ENCODE data around the gene AQP6.

The AQP6 gene

GRCh38 chr12:50019524-50019923 is 46.8 kb downstream of the AQP6 start:
- peaks cover 1% of the 10 kb centered on the region for H3K36me3 ChIP-seq (ENCODE audit: control insufficient read depth, insufficient read depth, low read length)
- no CpG with 5 or more reads among the region's 2 CpGs for WGBS (ENCODE audit: extremely low coverage, insufficient coverage, low lambda C conversion rate)
- no peaks in the 10 kb centered on the region for H3K27me3 ChIP-seq (ENCODE audit: insufficient read depth, low read length, poor library complexity)
- no peak overlapping the region for H2AK5ac ChIP-seq (ENCODE audit: low read length)
- H3K79me2 ChIP-seq (ENCODE audit: control insufficient read depth, insufficient read depth, low read length) = peaks cover 46% of the 10 kb centered on the region
- no peak overlapping the region for H4K5ac ChIP-seq (ENCODE audit: low read length)
- H3K79me1 ChIP-seq (ENCODE audit: low read length) = peaks cover 8% of the 10 kb centered on the region
- no peak overlapping the region for H3K4me3 ChIP-seq (ENCODE audit: low read length)
- H3K4me2 ChIP-seq (ENCODE audit: low read length) = no peak overlapping the region
- H3K27ac ChIP-seq (ENCODE audit: low read depth, low read length) = no peak overlapping the region
- H3K9ac ChIP-seq (ENCODE audit: low read length) = no peak overlapping the region
- no peak for DNase-seq
- no peak overlapping the region for H2BK5ac ChIP-seq (ENCODE audit: low read length)
- H4K8ac ChIP-seq (ENCODE audit: low read depth, low read length) = no peak overlapping the region
- no peak overlapping the region for H3K18ac ChIP-seq (ENCODE audit: low read length)
- H3K23ac ChIP-seq (ENCODE audit: low read length) = no peak overlapping the region
- H2BK120ac ChIP-seq (ENCODE audit: low read depth, low read length) = no peak overlapping the region
- no peak overlapping the region for H3K4ac ChIP-seq (ENCODE audit: low read depth, low read length)
- H2BK15ac ChIP-seq (replicated peaks; ENCODE audit: low read depth) = no peak overlapping the region
- no peak overlapping the region for H3K56ac ChIP-seq (ENCODE audit: low read length)
- H3K4me1 ChIP-seq (ENCODE audit: control insufficient read depth, low read depth, low read length) = no peaks in the 10 kb centered on the region

- Histone ChIP-seq H3K27me3 (ENCODE audit: insufficient read depth, low read length, poor library complexity) (no peaks in the 10 kb centered on the region), H3K4me3 (ENCODE audit: low read length) (no peak overlapping the region), H3K27ac (ENCODE audit: low read depth, low read length) (no peak overlapping the region), H3K56ac (ENCODE audit: low read length) (no peak overlapping the region), H3K79me1 (ENCODE audit: low read length) (peaks cover 10% of the 10 kb centered on the region), H3K18ac (ENCODE audit: low read length) (no peak overlapping the region), H2AK5ac (ENCODE audit: low read length) (no peak overlapping the region), H3K79me2 (ENCODE audit: control insufficient read depth, insufficient read depth, low read length) (peaks cover 50% of the 10 kb centered on the region), H2BK120ac (ENCODE audit: low read depth, low read length) (no peak overlapping the region), H3K4me2 (ENCODE audit: low read length) (no peak overlapping the region), H2BK5ac (ENCODE audit: low read length) (no peak overlapping the region), H4K8ac (ENCODE audit: low read depth, low read length) (no peak overlapping the region), H3K4me1 (ENCODE audit: control insufficient read depth, low read depth, low read length) (no peaks in the 10 kb centered on the region), H3K36me3 (ENCODE audit: control insufficient read depth, insufficient read depth, low read length) (no peaks in the 10 kb centered on the region), H4K5ac (ENCODE audit: low read length) (no peak overlapping the region), H3K4ac (ENCODE audit: low read depth, low read length) (no peak overlapping the region), H3K9ac (ENCODE audit: low read length) (no peak overlapping the region), H3K23ac (ENCODE audit: low read length) (no peak overlapping the region), H2BK15ac (replicated peaks; ENCODE audit: low read depth) (no peak overlapping the region)
- no peak for DNase-seq
- WGBS (ENCODE audit: extremely low coverage, insufficient coverage, low lambda C conversion rate) = no CpG with 5 or more reads among the region's 4 CpGs
Measured at GRCh38 chr12:50021031-50021430, 48.3 kb downstream of the AQP6 start.

GRCh38 chr12:50022903-50023302 is 50.2 kb downstream of the AQP6 start:
- Histone ChIP-seq H3K27me3 (ENCODE audit: insufficient read depth, low read length, poor library complexity) (no peaks in the 10 kb centered on the region), H3K56ac (ENCODE audit: low read length) (no peak overlapping the region), H3K23ac (ENCODE audit: low read length) (no peak overlapping the region), H2AK5ac (ENCODE audit: low read length) (no peak overlapping the region), H3K9ac (ENCODE audit: low read length) (no peak overlapping the region), H3K4me2 (ENCODE audit: low read length) (no peak overlapping the region), H3K4ac (ENCODE audit: low read depth, low read length) (no peak overlapping the region), H4K5ac (ENCODE audit: low read length) (no peak overlapping the region), H3K4me3 (ENCODE audit: low read length) (no peak overlapping the region), H3K27ac (ENCODE audit: low read depth, low read length) (no peak overlapping the region), H3K18ac (ENCODE audit: low read length) (no peak overlapping the region), H3K36me3 (ENCODE audit: control insufficient read depth, insufficient read depth, low read length) (no peaks in the 10 kb centered on the region), H3K79me1 (ENCODE audit: low read length) (peaks cover 8% of the 10 kb centered on the region), H3K79me2 (ENCODE audit: control insufficient read depth, insufficient read depth, low read length) (peaks cover 41% of the 10 kb centered on the region), H4K8ac (ENCODE audit: low read depth, low read length) (no peak overlapping the region), H2BK15ac (replicated peaks; ENCODE audit: low read depth) (no peak overlapping the region), H2BK5ac (ENCODE audit: low read length) (no peak overlapping the region), H2BK120ac (ENCODE audit: low read depth, low read length) (no peak overlapping the region), H3K4me1 (ENCODE audit: control insufficient read depth, low read depth, low read length) (no peaks in the 10 kb centered on the region)
- DNase-seq = no peak
- no CpG with 5 or more reads among the region's 1 CpG for WGBS (ENCODE audit: extremely low coverage, insufficient coverage, low lambda C conversion rate)

DNA sequence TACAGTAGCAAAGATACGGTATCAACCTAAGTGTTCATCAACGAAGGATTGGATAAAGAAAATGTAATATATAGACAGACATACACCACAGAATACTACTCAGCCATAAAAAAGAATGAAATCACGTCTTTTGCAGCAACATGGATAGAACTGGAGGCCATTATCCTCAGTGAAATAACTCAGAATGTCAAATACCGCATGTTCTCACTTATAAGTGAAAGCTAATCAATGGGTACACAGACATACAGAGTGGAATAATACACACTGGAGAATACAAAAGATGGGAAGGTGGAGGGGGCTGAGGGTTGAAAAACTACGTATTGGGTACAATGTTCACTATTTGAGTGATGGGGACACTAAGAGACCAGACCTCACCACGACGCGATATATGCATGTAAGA is 51.5 kb downstream of the AQP6 start:
- Histone ChIP-seq H2BK15ac (replicated peaks; ENCODE audit: low read depth) (no peak overlapping the region), H3K23ac (ENCODE audit: low read length) (no peak overlapping the region), H3K27ac (ENCODE audit: low read depth, low read length) (no peak overlapping the region), H3K27me3 (ENCODE audit: insufficient read depth, low read length, poor library complexity) (no peaks in the 10 kb centered on the region), H3K18ac (ENCODE audit: low read length) (no peak overlapping the region), H2BK120ac (ENCODE audit: low read depth, low read length) (no peak overlapping the region), H3K4me1 (ENCODE audit: control insufficient read depth, low read depth, low read length) (no peaks in the 10 kb centered on the region), H3K4me2 (ENCODE audit: low read length) (peak overlapping the region; percentile 93), H2BK5ac (ENCODE audit: low read length) (no peak overlapping the region), H3K4me3 (ENCODE audit: low read length) (peak overlapping the region; percentile 97), H4K8ac (ENCODE audit: low read depth, low read length) (no peak overlapping the region), H3K4ac (ENCODE audit: low read depth, low read length) (no peak overlapping the region), H4K5ac (ENCODE audit: low read length) (no peak overlapping the region), H2AK5ac (ENCODE audit: low read length) (no peak overlapping the region), H3K36me3 (ENCODE audit: control insufficient read depth, insufficient read depth, low read length) (no peaks in the 10 kb centered on the region), H3K79me1 (ENCODE audit: low read length) (peaks cover 4% of the 10 kb centered on the region), H3K79me2 (ENCODE audit: control insufficient read depth, insufficient read depth, low read length) (peaks cover 32% of the 10 kb centered on the region), H3K9ac (ENCODE audit: low read length) (peak overlapping the region; percentile 99), H3K56ac (ENCODE audit: low read length) (no peak overlapping the region)
- DNase-seq = no peak
- no CpG with 5 or more reads among the region's 8 CpGs for WGBS (ENCODE audit: extremely low coverage, insufficient coverage, low lambda C conversion rate)

- Histone ChIP-seq H2AK5ac (ENCODE audit: low read length) (peak overlapping the region; percentile 97), H2BK5ac (ENCODE audit: low read length) (peak overlapping the region; percentile 50), H3K4me3 (ENCODE audit: low read length) (peak overlapping the region; percentile 97), H3K4me1 (ENCODE audit: control insufficient read depth, low read depth, low read length) (no peaks in the 10 kb centered on the region), H3K9ac (ENCODE audit: low read length) (peak overlapping the region; percentile 99), H3K27ac (ENCODE audit: low read depth, low read length) (peak overlapping the region; percentile 54), H3K56ac (ENCODE audit: low read length) (peak overlapping the region; percentile 99), H2BK120ac (ENCODE audit: low read depth, low read length) (no peak overlapping the region), H3K18ac (ENCODE audit: low read length) (peak overlapping the region; percentile 91), H3K79me2 (ENCODE audit: control insufficient read depth, insufficient read depth, low read length) (peaks cover 29% of the 10 kb centered on the region), H4K8ac (ENCODE audit: low read depth, low read length) (no peak overlapping the region), H3K4ac (ENCODE audit: low read depth, low read length) (peak overlapping the region; percentile 89), H3K27me3 (ENCODE audit: insufficient read depth, low read length, poor library complexity) (no peaks in the 10 kb centered on the region), H3K23ac (ENCODE audit: low read length) (peak overlapping the region; percentile 89), H2BK15ac (replicated peaks; ENCODE audit: low read depth) (no peak overlapping the region), H3K4me2 (ENCODE audit: low read length) (peak overlapping the region; percentile 93), H3K79me1 (ENCODE audit: low read length) (peaks cover 4% of the 10 kb centered on the region), H3K36me3 (ENCODE audit: control insufficient read depth, insufficient read depth, low read length) (no peaks in the 10 kb centered on the region), H4K5ac (ENCODE audit: low read length) (no peak overlapping the region)
- WGBS (ENCODE audit: extremely low coverage, insufficient coverage, low lambda C conversion rate) = no CpG with 5 or more reads among the region's 16 CpGs
- no peak for DNase-seq
Measured at GRCh38 chr12:50024805-50025186, 52.0 kb downstream of the AQP6 start.
